HCT116 (cell line): Measurements from ENCODE around the gene AIFM2. TPM values are rescaled to one million over a fixed set of nuclear protein-coding genes. Genes with fewer than 3 reads are reported as not detected.

Experiments used
- ATAC-seq: fragments of 200-7000 bp; cut with Tn5 transposase; 2 replicates; pipeline ENCODE4 v1.9.1; 2020; ENCODE audit warnings: mild to moderate bottlenecking, moderate library complexity
- BruUV-seq: library from RNA; stranded (reverse); fragments of 400-500 nt; replicated peaks from 2 replicates; lab custom pipeline; 2021; lab: Mats Ljungman, UMichigan
- CTCF ChIA-PET: fragments of 300-600 bp; sonication (Branson Sonifier 250); formaldehyde crosslinking; loops from one replicate; lab custom pipeline; 2021; ENCODE audit warnings: antibody characterized with exemption; lab: Charles Lee
- POLR2A ChIA-PET: fragments of 300-600, 350-600 bp; sonication (Branson Sonifier 250); formaldehyde crosslinking; loops from one replicate; lab custom pipeline; 2021; ENCODE audit warnings: antibody characterized with exemption; lab: Charles Lee
- RAD21 ChIA-PET, 2 experiments: fragments of 300-600 bp; sonication (Branson Sonifier 250); formaldehyde crosslinking; loops; one replicate each; lab custom pipeline; 2023; ENCODE audit warnings: low total read pairs in 2 of 2; ENCODE audit not compliant: uncharacterized antibody in 2 of 2, unreplicated experiment in 2 of 2, low non-redundant PET in 1 of 2; lab: Charles Lee
- DNase-seq: peaks from one replicate; pipeline ENCODE4 v3.0.0-alpha.2; 2010; ENCODE audit warnings: low read depth, low spot score
- H2AFZ ChIP-seq: fragments of 200-600 bp; shearing (Covaris generic), sonication (generic); 2 replicates; pipeline ENCODE4 v1.6.1; 2017; ENCODE audit warnings: low read depth, mixed run types, mixed read lengths, antibody characterized with exemption, low read length; ENCODE audit not compliant: poor library complexity, severe bottlenecking
- H3K27ac ChIP-seq: 2 replicates; pipeline ENCODE4 v1.5.1; 2012; ENCODE audit warnings: low read depth, low read length
- H3K27me3 ChIP-seq: fragments of 200-600 bp; sonication (generic); 2 replicates; pipeline ENCODE4 v1.6.1; 2016; ENCODE audit warnings: mixed run types, low read length, mixed read lengths; ENCODE audit not compliant: insufficient read depth
- H3K36me3 ChIP-seq, 2 experiments: fragments of 200-500 bp in 1 of 2; fragments of 200-600 bp in 1 of 2; sonication (Bioruptor generic) in 1 of 2; sonication (generic) in 1 of 2; 2 replicates each; pipeline versions ENCODE4 v1.5.1 to v1.6.1; 2014 to 2016; ENCODE audit warnings: low read length in 2 of 2, inconsistent platforms in 1 of 2, mixed read lengths in 1 of 2, mixed run types in 1 of 2; ENCODE audit not compliant: insufficient read depth in 2 of 2, control insufficient read depth in 1 of 2
- H3K4me1 ChIP-seq, 2 experiments: fragments of 200-600 bp in 1 of 2; sonication (generic) in 1 of 2; 2 replicates each; pipeline versions ENCODE4 v1.5.1 to v1.6.1; 2012 to 2017; ENCODE audit warnings: low read length in 2 of 2, inconsistent platforms in 1 of 2, mild to moderate bottlenecking in 1 of 2, mixed read lengths in 1 of 2, mixed run types in 1 of 2, moderate library complexity in 1 of 2; ENCODE audit not compliant: insufficient read depth in 2 of 2, control insufficient read depth in 1 of 2
- H3K4me2 ChIP-seq: fragments of 200-600 bp; sonication (generic); 2 replicates; pipeline ENCODE4 v1.6.1; 2017; ENCODE audit warnings: mixed run types, low read length, mixed read lengths
- H3K4me3 ChIP-seq, 2 experiments: fragments of 200-600 bp in 1 of 2; sonication (generic) in 1 of 2; replicated peaks in 1 of 2; 2 replicates each; pipeline ENCODE4 v1.5.1; 2011 to 2016; ENCODE audit warnings: low read length in 2 of 2, control low read depth in 1 of 2, low read depth in 1 of 2, mild to moderate bottlenecking in 1 of 2, mixed read lengths in 1 of 2, mixed run types in 1 of 2
- H3K79me2 ChIP-seq: fragments of 200-600 bp; sonication (generic); 2 replicates; pipeline ENCODE4 v1.6.1; 2017; ENCODE audit warnings: mild to moderate bottlenecking, mixed run types, low read length, moderate library complexity, mixed read lengths; ENCODE audit not compliant: insufficient read depth
- H3K9ac ChIP-seq: fragments of 200-600 bp; sonication (generic); 2 replicates; pipeline ENCODE4 v1.6.1; 2016; ENCODE audit warnings: low read length, mixed read lengths
- H3K9me2 ChIP-seq: fragments of 200-600 bp; sonication (generic), shearing (Covaris generic); 2 replicates; pipeline ENCODE4 v1.6.1; 2017; ENCODE audit warnings: mixed run types, mild to moderate bottlenecking, moderate library complexity; ENCODE audit not compliant: insufficient read depth
- H3K9me3 ChIP-seq, 2 experiments: fragments of 200-500 bp in 1 of 2; fragments of 200-600 bp in 1 of 2; sonication (Bioruptor generic) in 1 of 2; sonication (generic) in 1 of 2; 2 replicates each; pipeline ENCODE4 v1.6.1; 2014 to 2017; ENCODE audit warnings: low read length in 2 of 2, mixed read lengths in 2 of 2, inconsistent platforms in 1 of 2, low read depth in 1 of 2, mild to moderate bottlenecking in 1 of 2, mixed run types in 1 of 2, moderate library complexity in 1 of 2; ENCODE audit not compliant: control insufficient read depth in 1 of 2, insufficient read depth in 1 of 2
- H4K20me1 ChIP-seq: fragments of 200-600 bp; sonication (generic), shearing (Covaris generic); 2 replicates; pipeline ENCODE4 v1.6.1; 2017; ENCODE audit warnings: mixed run types, mild to moderate bottlenecking, moderate library complexity; ENCODE audit not compliant: insufficient read depth
- CBX3 ChIP-seq: IDR thresholded peaks from 2 replicates; pipeline ENCODE4 v1.6.1; 2012; ENCODE audit warnings: low read depth
- CTCF ChIP-seq, 3 experiments: fragments of 200-600 bp in 1 of 3; sonication (generic) in 1 of 3; IDR thresholded peaks in 2 of 3; conservative IDR thresholded peaks in 1 of 3; 2 replicates each; pipeline ENCODE4 v1.5.1; 2012 to 2017; ENCODE audit warnings: low read depth in 2 of 3, low read length in 2 of 3, antibody characterized with exemption in 1 of 3, borderline replicate concordance in 1 of 3, control low read depth in 1 of 3, mild to moderate bottlenecking in 1 of 3, mixed read lengths in 1 of 3, mixed run types in 1 of 3, moderate library complexity in 1 of 3; ENCODE audit not compliant: insufficient read depth in 1 of 3
- FOSL1 ChIP-seq: IDR thresholded peaks from 2 replicates; pipeline ENCODE4 v1.6.1; 2012; ENCODE audit warnings: low read depth
- POLR2AphosphoS5 ChIP-seq: IDR thresholded peaks from 2 replicates; pipeline ENCODE4 v1.6.1; 2011; ENCODE audit warnings: mild to moderate bottlenecking, low read depth, low read length, moderate library complexity
- RAD21 ChIP-seq: IDR thresholded peaks from 2 replicates; pipeline ENCODE4 v1.6.1; 2012; ENCODE audit warnings: low read depth, mild to moderate bottlenecking
- REST ChIP-seq: IDR thresholded peaks from 2 replicates; pipeline ENCODE4 v1.6.1; 2012; ENCODE audit warnings: low read depth
- SIN3A ChIP-seq: IDR thresholded peaks from 2 replicates; pipeline ENCODE4 v1.6.1; 2012; ENCODE audit warnings: low read depth
- SP1 ChIP-seq: IDR thresholded peaks from 2 replicates; pipeline ENCODE4 v1.6.1; 2012; ENCODE audit warnings: low read depth
- TCF7L2 ChIP-seq: IDR thresholded peaks from 2 replicates; pipeline ENCODE4 v1.7.0; 2011; ENCODE audit warnings: borderline replicate concordance, inconsistent platforms; ENCODE audit not compliant: insufficient read depth, insufficient read length; ENCODE audit errors: extremely low read depth
- ZFX ChIP-seq: fragments of 450-650 bp; IDR thresholded peaks from 2 replicates; pipeline ENCODE4 v1.6.1; 2017
- ZNF274 ChIP-seq: fragments of 200-500 bp; sonication (Bioruptor generic); IDR thresholded peaks from 2 replicates; pipeline ENCODE4 v1.6.1; 2014; ENCODE audit warnings: mild to moderate bottlenecking, low read depth, low read length, inconsistent platforms
- intact Hi-C: fragments of 100-400 bp; cut with micrococcal nuclease; formaldehyde crosslinking; loops from 2 replicates; pipeline ENCODE4 v1.10.0; 2022
- total RNA-seq: library from RNA; stranded (reverse); gene quantifications from one replicate; pipeline ENCODE4 v1.2.1, GENCODE V29; 2021; ENCODE audit not compliant: unreplicated experiment

AIFM2 gene
- total RNA-seq, 1 experiment from 2014 or later, result 20.0 TPM

- intact Hi-C loops, result no loop called here
- ATAC-seq (peak; percentile 96), DNase-seq (no peak)
- CTCF ChIA-PET, result interaction anchor here (0.7 to 2.0 kb wide), 7 partner anchors 9 to 297 kb away, joined by 3 to 11 read pairs (median 4); partner anchors contain the start of genes EIF4EBP2 and TYSND1
- Histone ChIP-seq H3K4me3 (no peak overlapping the region), H2AFZ (no peak overlapping the region), H3K4me2 (no peak overlapping the region), H4K20me1 (no peaks in the 10 kb centered on the region), H3K9me3 (no peaks in the 10 kb centered on the region), H3K4me1 (peaks cover 0 to 2% of the 10 kb centered on the region in 2 experiments; a peak in 1 of 4 replicates), H3K36me3 (peaks cover under 1 to 4% of the 10 kb centered on the region in 2 experiments; a peak in 2 of 4 replicates), H3K27me3 (no peaks in the 10 kb centered on the region), H3K9ac (no peak overlapping the region), H3K9me2 (no peaks in the 10 kb centered on the region), H3K79me2 (no peaks in the 10 kb centered on the region), H3K27ac (no peak overlapping the region)
- no TSS peak for BruUV-seq
- TF ChIP-seq CTCF (IDR thresholded peaks at IDR 0.05 in 2 of 3, conservative IDR thresholded peaks at IDR 0.05 in 1 of 3; ENCODE audit: borderline replicate concordance in 1 of 3, insufficient read depth in 1 of 3, low read depth in 2 of 3, low read length in 2 of 3) (peak; percentile 39 to 90 (median 80); a peak in 5 of 6 replicates), RAD21 (peak; percentile 42), ZNF274 (no peak)
- POLR2A ChIA-PET, result no interaction called here
- RAD21 ChIA-PET, result no interaction called here
These were observed 25.4 kb downstream of the AIFM2 start for GRCh38 chr10:70106958-70107791.

GRCh38 chr10:70101668-70102067 lies 31.0 kb downstream of the AIFM2 start:
- POLR2A ChIA-PET, result no interaction called here
- Histone ChIP-seq H2AFZ (no peak overlapping the region), H3K4me2 (no peak overlapping the region), H3K4me3 (no peak overlapping the region), H3K4me1 (no peaks in the 10 kb centered on the region), H3K79me2 (no peaks in the 10 kb centered on the region), H3K36me3 (peaks cover 0 to 6% of the 10 kb centered on the region in 2 experiments; a peak in 2 of 4 replicates), H3K9ac (no peak overlapping the region), H3K9me2 (no peaks in the 10 kb centered on the region), H3K27ac (no peak overlapping the region), H3K27me3 (no peaks in the 10 kb centered on the region), H4K20me1 (no peaks in the 10 kb centered on the region), H3K9me3 (no peaks in the 10 kb centered on the region)
- ATAC-seq, result no peak
- RAD21 ChIA-PET, result no interaction called here
- CTCF ChIA-PET, result no interaction called here
- intact Hi-C loops, result no loop called here
- no peak for DNase-seq
- BruUV-seq, result no TSS peak
- no peak for TF ChIP-seq RAD21
- no peak for TF ChIP-seq SP1
- no peak for TF ChIP-seq ZFX
- no peak for TF ChIP-seq CBX3
- no peak for TF ChIP-seq TCF7L2
- TF ChIP-seq FOSL1, result no peak
- no peak for TF ChIP-seq REST
- no peak for TF ChIP-seq SIN3A
- no peak for TF ChIP-seq POLR2AphosphoS5
